Fibroblast of lung (primary cell): ENCODE measurements around the gene F2R.

Experiments
- EZH2 ChIP-seq: IDR thresholded peaks from 2 replicates; pipeline ENCODE4 v1.5.1; 2012; ENCODE audit warnings: low read length, control low read depth, mild to moderate bottlenecking; ENCODE audit errors: missing control alignments
- TF ChIP-seq, protein P1 (sequence below), 2 donors: IDR thresholded peaks in 1 of 2; conservative IDR thresholded peaks in 1 of 2; 1 replicate in 1 of 2; 2 replicates in 1 of 2; pipeline ENCODE4 v1.5.1; 2011 to 2012; ENCODE audit warnings: low read length in 2 of 2, control low read depth in 1 of 2, inconsistent platforms in 1 of 2, low read depth in 1 of 2, mild to moderate bottlenecking in 1 of 2

DNA sequence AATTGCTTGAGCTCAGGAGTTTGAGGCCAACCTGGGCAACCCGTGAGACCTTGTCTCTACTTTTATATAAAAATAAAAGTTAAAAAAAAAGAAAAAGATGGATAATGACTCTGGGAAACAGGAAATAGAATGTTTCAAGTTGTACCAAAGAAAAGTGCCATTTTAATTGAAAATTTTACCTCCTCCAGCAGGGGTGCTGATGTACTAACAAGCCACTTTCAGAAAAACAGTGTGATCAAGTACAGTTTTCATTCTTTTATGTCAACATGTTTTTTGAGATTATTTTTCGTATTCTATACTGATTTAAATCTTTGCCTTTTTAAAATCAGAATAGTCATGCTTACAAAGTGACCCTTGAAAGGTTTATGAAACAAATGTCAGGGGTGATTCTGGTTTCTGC is 30.8 kb downstream of the F2R start:
- TF ChIP-seq EZH2 = no peak
- TF ChIP-seq, protein P1, sequence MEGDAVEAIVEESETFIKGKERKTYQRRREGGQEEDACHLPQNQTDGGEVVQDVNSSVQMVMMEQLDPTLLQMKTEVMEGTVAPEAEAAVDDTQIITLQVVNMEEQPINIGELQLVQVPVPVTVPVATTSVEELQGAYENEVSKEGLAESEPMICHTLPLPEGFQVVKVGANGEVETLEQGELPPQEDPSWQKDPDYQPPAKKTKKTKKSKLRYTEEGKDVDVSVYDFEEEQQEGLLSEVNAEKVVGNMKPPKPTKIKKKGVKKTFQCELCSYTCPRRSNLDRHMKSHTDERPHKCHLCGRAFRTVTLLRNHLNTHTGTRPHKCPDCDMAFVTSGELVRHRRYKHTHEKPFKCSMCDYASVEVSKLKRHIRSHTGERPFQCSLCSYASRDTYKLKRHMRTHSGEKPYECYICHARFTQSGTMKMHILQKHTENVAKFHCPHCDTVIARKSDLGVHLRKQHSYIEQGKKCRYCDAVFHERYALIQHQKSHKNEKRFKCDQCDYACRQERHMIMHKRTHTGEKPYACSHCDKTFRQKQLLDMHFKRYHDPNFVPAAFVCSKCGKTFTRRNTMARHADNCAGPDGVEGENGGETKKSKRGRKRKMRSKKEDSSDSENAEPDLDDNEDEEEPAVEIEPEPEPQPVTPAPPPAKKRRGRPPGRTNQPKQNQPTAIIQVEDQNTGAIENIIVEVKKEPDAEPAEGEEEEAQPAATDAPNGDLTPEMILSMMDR (conservative IDR thresholded peaks at IDR 0.05 in 1 of 2, IDR thresholded peaks at IDR 0.05 in 1 of 2; ENCODE audit: low read depth in 1 of 2, low read length in 2 of 2) = no peak
